ENCODE measurements around the gene KLHL40.

KLHL40 gene

DNA sequence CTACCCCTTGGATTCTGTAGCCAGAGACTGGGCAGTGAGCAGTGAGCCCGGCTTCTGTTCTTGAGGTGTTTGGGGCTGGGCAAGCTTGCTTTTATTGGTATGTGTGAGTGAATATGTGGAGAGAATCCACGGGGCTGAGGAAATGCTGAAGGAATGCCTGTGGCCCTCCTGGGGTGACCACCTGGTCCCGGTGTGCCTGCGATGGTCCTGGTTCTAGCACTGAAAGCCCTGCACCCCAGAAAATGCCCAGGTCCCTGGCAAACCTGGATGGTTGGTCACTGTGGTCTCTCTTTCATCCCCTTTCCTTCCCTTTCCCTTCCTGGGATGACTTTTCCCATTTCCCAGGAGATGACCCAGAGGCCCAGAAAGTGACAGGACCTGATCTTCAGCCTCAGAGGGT lies 27.7 kb upstream of the KLHL40 start:
- no peak for DNase-seq (ENCODE audit: low read depth)
- TF ChIP-seq, protein P1, sequence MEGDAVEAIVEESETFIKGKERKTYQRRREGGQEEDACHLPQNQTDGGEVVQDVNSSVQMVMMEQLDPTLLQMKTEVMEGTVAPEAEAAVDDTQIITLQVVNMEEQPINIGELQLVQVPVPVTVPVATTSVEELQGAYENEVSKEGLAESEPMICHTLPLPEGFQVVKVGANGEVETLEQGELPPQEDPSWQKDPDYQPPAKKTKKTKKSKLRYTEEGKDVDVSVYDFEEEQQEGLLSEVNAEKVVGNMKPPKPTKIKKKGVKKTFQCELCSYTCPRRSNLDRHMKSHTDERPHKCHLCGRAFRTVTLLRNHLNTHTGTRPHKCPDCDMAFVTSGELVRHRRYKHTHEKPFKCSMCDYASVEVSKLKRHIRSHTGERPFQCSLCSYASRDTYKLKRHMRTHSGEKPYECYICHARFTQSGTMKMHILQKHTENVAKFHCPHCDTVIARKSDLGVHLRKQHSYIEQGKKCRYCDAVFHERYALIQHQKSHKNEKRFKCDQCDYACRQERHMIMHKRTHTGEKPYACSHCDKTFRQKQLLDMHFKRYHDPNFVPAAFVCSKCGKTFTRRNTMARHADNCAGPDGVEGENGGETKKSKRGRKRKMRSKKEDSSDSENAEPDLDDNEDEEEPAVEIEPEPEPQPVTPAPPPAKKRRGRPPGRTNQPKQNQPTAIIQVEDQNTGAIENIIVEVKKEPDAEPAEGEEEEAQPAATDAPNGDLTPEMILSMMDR (conservative IDR thresholded peaks at IDR 0.05; ENCODE audit: low read depth, low read length): no peak
- H3K4me3 ChIP-seq (ENCODE audit: low read depth, low read length): no peak overlapping the region

DNA sequence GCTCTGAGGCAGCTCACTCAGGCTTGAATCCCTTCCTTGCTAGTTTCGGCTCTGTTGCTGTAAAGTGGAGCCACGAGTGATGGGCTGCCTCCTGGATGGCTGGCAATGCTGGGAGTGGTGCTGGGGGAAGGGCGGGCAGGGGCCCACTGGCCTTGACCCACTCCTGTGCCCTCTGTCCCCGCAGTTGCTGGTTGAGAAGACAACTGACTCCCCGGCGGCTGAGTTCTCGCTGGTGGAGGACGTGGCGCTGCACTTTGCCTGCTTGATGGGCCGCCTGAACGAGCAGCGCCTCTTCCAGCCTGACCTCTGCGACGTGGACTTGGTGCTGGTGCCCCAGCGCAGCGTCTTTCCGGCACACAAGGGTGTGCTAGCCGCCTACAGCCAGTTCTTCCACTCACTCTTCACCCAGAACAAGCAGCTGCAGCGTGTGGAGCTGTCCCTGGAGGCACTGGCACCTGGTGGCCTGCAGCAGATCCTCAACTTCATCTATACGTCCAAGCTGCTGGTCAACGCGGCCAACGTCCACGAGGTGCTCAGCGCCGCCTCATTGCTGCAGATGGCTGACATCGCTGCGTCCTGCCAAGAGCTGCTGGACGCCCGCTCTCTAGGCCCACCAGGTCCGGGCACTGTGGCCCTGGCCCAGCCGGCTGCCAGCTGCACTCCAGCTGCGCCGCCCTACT lies 27.1 kb upstream of the KLHL40 start:
- TF ChIP-seq, protein P1 (conservative IDR thresholded peaks at IDR 0.05; ENCODE audit: low read depth, low read length): no peak
- no peak for DNase-seq (ENCODE audit: low read depth)
- H3K4me3 ChIP-seq (ENCODE audit: low read depth, low read length): no peak overlapping the region

DNA sequence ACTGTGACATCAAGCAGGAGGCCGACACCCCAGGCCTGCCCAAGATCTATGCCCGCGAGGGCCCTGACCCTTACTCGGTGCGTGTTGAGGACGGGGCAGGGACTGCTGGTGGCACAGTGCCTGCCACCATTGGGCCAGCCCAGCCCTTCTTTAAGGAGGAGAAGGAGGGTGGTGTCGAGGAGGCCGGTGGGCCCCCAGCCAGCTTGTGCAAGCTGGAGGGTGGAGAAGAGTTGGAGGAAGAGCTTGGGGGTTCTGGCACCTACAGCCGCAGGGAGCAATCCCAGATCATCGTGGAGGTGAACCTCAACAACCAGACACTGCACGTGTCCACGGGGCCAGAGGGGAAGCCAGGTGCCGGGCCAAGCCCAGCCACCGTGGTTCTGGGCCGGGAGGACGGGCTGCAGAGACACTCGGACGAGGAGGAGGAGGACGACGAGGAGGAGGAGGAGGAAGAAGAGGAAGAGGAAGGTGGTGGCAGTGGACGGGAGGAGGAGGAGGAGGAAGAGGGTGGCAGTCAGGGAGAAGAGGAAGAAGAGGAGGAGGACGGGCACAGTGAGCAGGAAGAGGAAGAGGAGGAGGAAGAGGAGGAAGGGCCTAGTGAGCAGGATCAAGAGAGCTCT lies 26.5 kb upstream of the KLHL40 start:
- TF ChIP-seq, protein P1 (conservative IDR thresholded peaks at IDR 0.05; ENCODE audit: low read depth, low read length): no peak
- H3K4me3 ChIP-seq (ENCODE audit: low read depth, low read length): no peak overlapping the region
- no peak for DNase-seq (ENCODE audit: low read depth)

DNA sequence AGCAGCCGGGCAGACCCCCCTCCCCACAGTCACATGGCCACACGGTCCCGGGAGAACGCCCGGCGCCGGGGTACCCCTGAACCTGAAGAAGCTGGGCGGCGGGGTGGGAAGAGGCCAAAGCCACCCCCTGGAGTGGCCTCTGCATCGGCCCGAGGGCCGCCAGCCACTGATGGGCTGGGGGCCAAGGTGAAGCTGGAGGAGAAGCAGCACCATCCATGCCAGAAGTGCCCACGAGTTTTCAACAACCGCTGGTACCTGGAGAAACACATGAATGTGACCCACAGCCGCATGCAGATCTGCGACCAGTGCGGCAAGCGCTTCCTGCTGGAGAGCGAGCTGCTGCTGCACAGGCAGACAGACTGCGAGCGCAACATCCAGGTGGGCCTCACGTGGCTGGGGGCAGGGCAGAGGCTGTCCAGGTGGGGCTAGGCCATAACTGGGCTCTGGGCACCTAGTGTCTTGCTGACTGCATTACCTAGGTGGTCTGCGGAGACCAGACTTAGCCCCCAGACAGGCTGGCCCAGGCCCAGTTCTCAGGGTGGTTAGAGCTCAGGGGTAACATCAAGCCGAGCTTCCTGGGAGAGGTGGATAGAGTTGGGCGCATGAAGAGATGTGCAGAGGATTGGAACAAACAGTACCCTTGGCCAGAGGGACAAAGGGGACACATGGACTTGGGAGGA lies 25.7 kb upstream of the KLHL40 start:
- DNase-seq (ENCODE audit: low read depth): no peak
- TF ChIP-seq, protein P1 (conservative IDR thresholded peaks at IDR 0.05; ENCODE audit: low read depth, low read length): no peak
- H3K4me3 ChIP-seq (ENCODE audit: low read depth, low read length): no peak overlapping the region

DNA sequence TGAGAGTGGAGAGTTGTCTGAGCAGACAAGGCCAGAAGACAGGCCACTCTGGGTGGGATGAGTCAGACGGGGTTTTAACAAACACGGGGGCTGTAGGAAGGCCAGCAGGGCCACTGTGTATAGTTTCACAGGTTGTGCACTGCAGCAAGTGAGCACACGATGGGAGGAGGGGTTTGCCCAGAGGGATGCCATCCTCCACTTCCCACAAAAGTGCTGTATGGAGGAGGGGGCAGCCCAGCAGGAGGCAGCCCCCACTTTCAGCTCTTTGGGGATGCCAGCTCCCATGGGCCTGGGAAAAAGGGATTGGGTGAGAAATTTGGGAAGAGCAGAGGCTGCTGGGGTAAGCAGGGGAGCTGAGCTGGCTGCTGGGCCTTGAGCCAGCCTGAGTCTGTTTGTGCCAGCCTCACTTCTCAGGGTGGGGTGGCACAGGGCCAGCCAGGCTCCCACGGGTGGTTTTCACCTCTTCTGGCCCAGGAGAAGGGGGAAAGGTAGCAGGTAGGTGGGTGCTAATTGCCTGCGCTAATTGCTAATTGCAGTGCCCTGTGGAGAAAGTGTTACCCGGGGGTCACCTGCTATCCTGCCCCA lies 25.1 kb upstream of the KLHL40 start:
- no peak for DNase-seq (ENCODE audit: low read depth)
- H3K4me3 ChIP-seq (ENCODE audit: low read depth, low read length): no peak overlapping the region
- TF ChIP-seq, protein P1 (conservative IDR thresholded peaks at IDR 0.05; ENCODE audit: low read depth, low read length): no peak

DNA sequence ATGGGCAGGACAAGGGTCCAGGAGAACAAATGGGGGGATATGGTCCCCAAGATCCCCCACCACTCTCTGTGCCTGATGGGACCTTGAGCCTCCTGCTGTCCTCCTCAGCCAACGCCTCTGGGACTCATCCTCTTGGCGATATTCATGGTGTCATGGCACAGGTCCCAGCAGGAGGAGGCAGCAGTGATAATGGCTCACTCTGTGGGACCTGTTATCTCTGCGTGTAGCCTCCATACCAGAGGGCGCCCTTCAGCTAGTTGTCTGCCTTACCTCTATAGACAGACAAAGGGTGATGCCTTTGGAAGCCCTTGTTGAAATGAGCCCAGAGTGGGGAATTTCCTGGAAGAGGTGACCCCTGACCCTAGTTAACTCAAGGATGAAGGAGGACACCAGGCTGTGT lies 24.4 kb upstream of the KLHL40 start:
- no peak for DNase-seq (ENCODE audit: low read depth)
- no peak overlapping the region for H3K4me3 ChIP-seq (ENCODE audit: low read depth, low read length)
- TF ChIP-seq, protein P1 (conservative IDR thresholded peaks at IDR 0.05; ENCODE audit: low read depth, low read length): no peak

Data from choroid plexus epithelial cell (primary cell).